IMR-90 (cell line): ENCODE results near the gene HIVEP3. TPM values are rescaled to one million over a fixed set of nuclear protein-coding genes. Genes with fewer than 3 reads are reported as not detected.

ENCODE experiments used
- ATAC-seq: fragments of 200-7000 bp; cut with Tn5 transposase; 2 replicates; pipeline ENCODE4 v1.9.1; 2020; ENCODE audit warnings: low read depth, mild to moderate bottlenecking, moderate library complexity
- BruUV-seq: library from RNA; stranded (reverse); fragments of 400-500 nt; replicated peaks from 2 replicates; lab custom pipeline; 2021; lab: Mats Ljungman, UMichigan
- CTCF ChIA-PET: fragments of 300-600 bp; formaldehyde crosslinking; extraction: SDS; loops from one replicate; lab custom pipeline; 2021; ENCODE audit warnings: antibody characterized with exemption; lab: Yijun Ruan, JAX
- POLR2A ChIA-PET: fragments of 300-600 bp; sonication (Branson Sonifier 250); formaldehyde crosslinking; loops from one replicate; lab custom pipeline; 2022; ENCODE audit warnings: antibody characterized with exemption; ENCODE audit not compliant: unreplicated experiment; lab: Charles Lee
- DNase-seq: peaks from one replicate; pipeline ENCODE4 v3.0.0; 2013
- H2AFZ ChIP-seq: replicated peaks from 2 replicates; pipeline ENCODE3; 2013; ENCODE audit warnings: low read length, mild to moderate bottlenecking; ENCODE audit not compliant: poor library complexity
- H2AK5ac ChIP-seq: 2 replicates; pipeline ENCODE4 v1.6.1; 2013; ENCODE audit warnings: low read depth, low read length, inconsistent platforms
- H2AK9ac ChIP-seq: replicated peaks from 2 replicates; pipeline ENCODE3; 2013; ENCODE audit warnings: mild to moderate bottlenecking, low read depth, low read length, moderate library complexity; ENCODE audit not compliant: poor library complexity
- H2BK120ac ChIP-seq: 2 replicates; pipeline ENCODE4 v1.6.1; 2013; ENCODE audit warnings: low read depth, low read length, inconsistent platforms
- H2BK15ac ChIP-seq: 3 replicates; pipeline ENCODE4 v1.6.1; 2013; ENCODE audit warnings: low read depth, low read length, inconsistent platforms
- H2BK20ac ChIP-seq: 2 replicates; pipeline ENCODE4 v1.6.1; 2013; ENCODE audit warnings: low read depth, mild to moderate bottlenecking, inconsistent platforms, low read length, moderate library complexity
- H2BK5ac ChIP-seq: 2 replicates; pipeline ENCODE4 v1.6.1; 2013; ENCODE audit warnings: mild to moderate bottlenecking, low read depth, low read length, inconsistent platforms; ENCODE audit not compliant: poor library complexity, severe bottlenecking
- H3K14ac ChIP-seq: replicated peaks from 2 replicates; pipeline ENCODE4 v1.6.1; 2013; ENCODE audit warnings: low read depth, low read length, inconsistent platforms
- H3K18ac ChIP-seq: 2 replicates; pipeline ENCODE4 v1.6.1; 2013; ENCODE audit warnings: low read depth, low read length, control low read depth
- H3K23ac ChIP-seq: 2 replicates; pipeline ENCODE4 v1.6.1; 2013; ENCODE audit warnings: low read depth, low read length, inconsistent platforms
- H3K27ac ChIP-seq: 2 replicates; pipeline ENCODE4 v1.5.1; 2013; ENCODE audit warnings: mild to moderate bottlenecking, control low read depth, low read length; ENCODE audit not compliant: insufficient read depth
- H3K27me3 ChIP-seq: 2 replicates; pipeline ENCODE4 v1.6.1; 2013; ENCODE audit warnings: low read length; ENCODE audit not compliant: control insufficient read depth, insufficient read depth
- H3K36me3 ChIP-seq: 2 replicates; pipeline ENCODE4 v1.6.1; 2013; ENCODE audit warnings: low read length, mixed read lengths; ENCODE audit not compliant: control insufficient read depth, insufficient read depth
- H3K4ac ChIP-seq: 2 replicates; pipeline ENCODE4 v1.6.1; 2013; ENCODE audit warnings: low read depth, low read length, inconsistent platforms
- H3K4me1 ChIP-seq: 2 replicates; pipeline ENCODE4 v1.6.1; 2013; ENCODE audit warnings: low read length, mixed read lengths; ENCODE audit not compliant: control insufficient read depth, insufficient read depth
- H3K4me2 ChIP-seq: 2 replicates; pipeline ENCODE4 v1.6.1; 2013; ENCODE audit warnings: low read depth, mild to moderate bottlenecking, control low read depth, low read length, moderate library complexity
- H3K4me3 ChIP-seq: 2 replicates; pipeline ENCODE4 v1.5.1; 2013; ENCODE audit warnings: low read depth, mild to moderate bottlenecking, control low read depth, low read length, moderate library complexity; ENCODE audit not compliant: insufficient read depth
- H3K56ac ChIP-seq: 2 replicates; pipeline ENCODE4 v1.6.1; 2013; ENCODE audit warnings: low read length, inconsistent platforms; ENCODE audit not compliant: insufficient read depth; ENCODE audit errors: extremely low read depth
- H3K79me1 ChIP-seq, 2 experiments: 2 replicates each; pipeline ENCODE4 v1.6.1; 2013; ENCODE audit warnings: low read length in 2 of 2, inconsistent platforms in 1 of 2, low read depth in 1 of 2
- H3K9ac ChIP-seq: 2 replicates; pipeline ENCODE4 v1.6.1; 2013; ENCODE audit warnings: low read depth, low read length, control low read depth
- H3K9me1 ChIP-seq: 2 replicates; pipeline ENCODE4 v1.6.1; 2013; ENCODE audit warnings: low read length, inconsistent platforms; ENCODE audit not compliant: insufficient read depth
- H3K9me3 ChIP-seq: 2 replicates; pipeline ENCODE4 v1.6.1; 2013; ENCODE audit warnings: low read length; ENCODE audit not compliant: control insufficient read depth, insufficient read depth
- H4K20me1 ChIP-seq: 2 replicates; pipeline ENCODE4 v1.6.1; 2013; ENCODE audit warnings: low read length, inconsistent platforms; ENCODE audit not compliant: insufficient read depth
- H4K5ac ChIP-seq: 2 replicates; pipeline ENCODE4 v1.6.1; 2013; ENCODE audit warnings: mild to moderate bottlenecking, low read depth, low read length, control low read depth
- H4K8ac ChIP-seq, 2 experiments: 2 replicates each; pipeline ENCODE4 v1.6.1; 2013; ENCODE audit warnings: low read depth in 2 of 2, low read length in 2 of 2, control low read depth in 1 of 2, inconsistent platforms in 1 of 2
- H4K91ac ChIP-seq: 2 replicates; pipeline ENCODE4 v1.6.1; 2013; ENCODE audit warnings: low read depth, low read length, inconsistent platforms; ENCODE audit not compliant: insufficient read depth
- BHLHE40 ChIP-seq: fragments of 150-350 bp; IDR thresholded peaks from 2 replicates; pipeline ENCODE4 v1.6.1; 2016; ENCODE audit warnings: mild to moderate bottlenecking, low read depth, low read length
- FOS ChIP-seq: fragments of 150-350 bp; IDR thresholded peaks from 2 replicates; pipeline ENCODE4 v1.6.1; 2016; ENCODE audit warnings: low read depth, low read length
- RCOR1 ChIP-seq: IDR thresholded peaks from 2 replicates; pipeline ENCODE4 v1.6.1; 2012; ENCODE audit warnings: mild to moderate bottlenecking, low read length, improper control_type of control experiment; ENCODE audit not compliant: insufficient replicate concordance
- SMC3 ChIP-seq: fragments of 150-350 bp; IDR thresholded peaks from 2 replicates; pipeline ENCODE4 v1.6.1; 2016; ENCODE audit warnings: low read depth, mild to moderate bottlenecking, antibody characterized with exemption, low read length, moderate library complexity
- WGBS, 2 experiments: methylation state at CpG; one replicate each; pipeline versions ENCODE4 v1.1.5 to v1.1.7; 2013; ENCODE audit warnings: missing lambda C conversion rate in 2 of 2; ENCODE audit not compliant: insufficient read length in 1 of 2; ENCODE audit errors: extremely low coverage in 2 of 2; 5-methylcytosine and 5-hydroxymethylcytosine counted together
- dilution Hi-C: fragments of 300-500 bp; cut with HindIII; formaldehyde crosslinking; loops from one replicate; pipeline ENCODE4 v1.14.3; 2018; ENCODE audit warnings: low sequenced_read_pairs; ENCODE audit not compliant: unreplicated experiment
- in situ Hi-C: fragments of 300-500 bp; cut with MboI; formaldehyde crosslinking; loops from 3 replicates; pipeline ENCODE4 v1.14.3; 2019; ENCODE audit warnings: low sequenced_read_pairs, inconsistent platforms, mixed read lengths
- intact Hi-C: fragments of 100-400 bp; cut with micrococcal nuclease; formaldehyde crosslinking; loops from 2 replicates; pipeline ENCODE4 v1.10.0; 2022
- polyA plus RNA-seq, 3 experiments: library from polyadenylated mRNA; depleted of rRNA; stranded (reverse); fragments of >200 nt; gene quantifications; 2 replicates each; pipeline ENCODE4 v1.2.3, GENCODE V29; 2012; ENCODE audit warnings: low replicate concordance in 1 of 3
- total RNA-seq: library from RNA; depleted of rRNA; stranded (reverse); fragments of >200 nt; gene quantifications from 2 replicates; pipeline ENCODE4 v1.2.3, GENCODE V29; 2012
- TF ChIP-seq, protein P1 (sequence below): fragments of 150-350 bp; IDR thresholded peaks from 2 replicates; pipeline ENCODE4 v1.6.1; 2017; ENCODE audit warnings: mild to moderate bottlenecking, antibody characterized with exemption, low read length, low read depth
- TF ChIP-seq, protein P2 (sequence below): fragments of 150-350 bp; IDR thresholded peaks from 2 replicates; pipeline ENCODE4 v1.6.1; 2016; ENCODE audit warnings: low read depth, mild to moderate bottlenecking, low read length, moderate library complexity, borderline replicate concordance

Gene HIVEP3
- total and polyA plus RNA-seq, 2 of the 4 experiments (the other 2 are of a cell fraction), result 1.4 to 4.0 TPM

DNA sequence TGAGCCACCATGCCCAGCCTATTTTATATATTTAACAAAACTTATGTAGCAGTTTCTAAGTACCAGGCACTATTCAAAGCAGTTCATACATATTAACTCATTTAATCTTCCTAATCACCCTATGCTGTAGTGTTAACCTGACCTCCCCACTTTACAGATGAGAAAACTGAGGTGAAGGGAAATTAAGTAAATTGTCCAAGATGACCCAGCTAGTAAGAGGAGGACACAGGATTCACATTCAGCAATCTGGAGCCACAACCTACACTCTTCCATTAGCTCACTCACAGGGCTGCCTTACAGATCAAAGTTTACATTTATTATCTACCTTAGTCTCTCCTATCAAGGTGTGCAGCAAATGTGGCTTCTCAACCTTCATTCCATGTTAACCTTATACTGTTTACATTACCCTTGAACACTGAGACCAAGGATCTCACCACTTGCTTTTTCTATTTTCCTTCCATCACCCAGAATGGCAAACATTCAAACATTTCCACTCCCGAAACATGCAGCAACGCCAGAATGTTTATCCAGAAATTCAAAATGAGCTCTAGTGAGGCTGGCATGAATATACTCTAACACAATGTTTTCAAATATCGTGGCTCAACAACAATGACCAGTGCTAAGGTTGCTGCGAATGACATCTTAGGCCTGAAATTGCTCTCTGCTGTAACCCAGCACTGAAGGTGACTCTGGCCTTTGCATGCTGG is 24.5 kb downstream of the HIVEP3 start:
- no peak overlapping the region; the same call in 2 of the 3 replicates for H2BK15ac ChIP-seq
- ATAC-seq, result no peak
- H3K36me3 ChIP-seq, result no peaks in the 10 kb centered on the region
- WGBS, 2 experiments, result no CpG with 5 or more reads among the region's 4 CpGs
- H4K91ac ChIP-seq, result no peak overlapping the region
- no peak overlapping the region for H3K56ac ChIP-seq
- BruUV-seq, result no TSS peak
- peak overlapping the region; percentile 6; the same call in 1 of the 2 replicates for H2BK20ac ChIP-seq
- no peak overlapping the region for H4K5ac ChIP-seq
- peaks cover 0 to 6% of the 10 kb centered on the region in 2 experiments; a peak in 2 of 4 replicates for H3K79me1 ChIP-seq
- H3K4me1 ChIP-seq, result peaks cover 14% of the 10 kb centered on the region
- no peak overlapping the region; the same call in 1 of the 2 replicates for H3K4me2 ChIP-seq
- intact Hi-C loops, result no loop called here
- H2BK5ac ChIP-seq, result no peak overlapping the region
- H3K4me3 ChIP-seq, result no peak overlapping the region
- H3K4ac ChIP-seq, result no peak overlapping the region
- no peak for TF ChIP-seq FOS
- TF ChIP-seq, protein P1, sequence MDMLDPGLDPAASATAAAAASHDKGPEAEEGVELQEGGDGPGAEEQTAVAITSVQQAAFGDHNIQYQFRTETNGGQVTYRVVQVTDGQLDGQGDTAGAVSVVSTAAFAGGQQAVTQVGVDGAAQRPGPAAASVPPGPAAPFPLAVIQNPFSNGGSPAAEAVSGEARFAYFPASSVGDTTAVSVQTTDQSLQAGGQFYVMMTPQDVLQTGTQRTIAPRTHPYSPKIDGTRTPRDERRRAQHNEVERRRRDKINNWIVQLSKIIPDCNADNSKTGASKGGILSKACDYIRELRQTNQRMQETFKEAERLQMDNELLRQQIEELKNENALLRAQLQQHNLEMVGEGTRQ, result no peak
- no peak for TF ChIP-seq BHLHE40
- no peak for TF ChIP-seq RCOR1
- TF ChIP-seq, protein P2, sequence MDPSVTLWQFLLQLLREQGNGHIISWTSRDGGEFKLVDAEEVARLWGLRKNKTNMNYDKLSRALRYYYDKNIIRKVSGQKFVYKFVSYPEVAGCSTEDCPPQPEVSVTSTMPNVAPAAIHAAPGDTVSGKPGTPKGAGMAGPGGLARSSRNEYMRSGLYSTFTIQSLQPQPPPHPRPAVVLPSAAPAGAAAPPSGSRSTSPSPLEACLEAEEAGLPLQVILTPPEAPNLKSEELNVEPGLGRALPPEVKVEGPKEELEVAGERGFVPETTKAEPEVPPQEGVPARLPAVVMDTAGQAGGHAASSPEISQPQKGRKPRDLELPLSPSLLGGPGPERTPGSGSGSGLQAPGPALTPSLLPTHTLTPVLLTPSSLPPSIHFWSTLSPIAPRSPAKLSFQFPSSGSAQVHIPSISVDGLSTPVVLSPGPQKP, result no peak
- TF ChIP-seq SMC3, result no peak
- peak overlapping the region; percentile 10; the same call in 1 of the 2 replicates for H3K18ac ChIP-seq
- no peak overlapping the region for H2AK5ac ChIP-seq
- ChIA-PET POLR2A (interaction anchor here (0.7 kb wide), 1 partner anchor 198 kb away, joined by 3 read pairs; no protein-coding TSS in a partner anchor), CTCF (no interaction called here)
- H4K20me1 ChIP-seq, result no peaks in the 10 kb centered on the region
- in situ Hi-C loops, result no loop called here
- 0 out of 2 replicates have a peak overlapping the region, but pooled peaks have one; percentile 3 for H2BK120ac ChIP-seq
- no peak overlapping the region for H2AK9ac ChIP-seq
- H3K9ac ChIP-seq, result no peak overlapping the region
- H3K9me3 ChIP-seq, result no peaks in the 10 kb centered on the region
- no peaks in the 10 kb centered on the region for H3K27me3 ChIP-seq
- dilution Hi-C loops, result no loop called here
- DNase-seq, result no peak
- no peak overlapping the region for H2AFZ ChIP-seq
- no peak overlapping the region; a peak in 1 of 4 replicates for H4K8ac ChIP-seq
- 0 out of 2 replicates have a peak overlapping the region, but pooled peaks have one; percentile 25 for H3K23ac ChIP-seq
- H3K9me1 ChIP-seq, result peaks cover 18% of the 10 kb centered on the region
- H3K14ac ChIP-seq, result peak overlapping the region; percentile 51; the same call in 1 of the 2 replicates
- no peak overlapping the region for H3K27ac ChIP-seq
